ENCODE measurements around the gene CANT1.
"Not testable (repeated sequence)": the region's sequence is repeated elsewhere in the genome, so short reads cannot be mapped to it uniquely, and the experiment has no call there.

CANT1 gene

DNA sequence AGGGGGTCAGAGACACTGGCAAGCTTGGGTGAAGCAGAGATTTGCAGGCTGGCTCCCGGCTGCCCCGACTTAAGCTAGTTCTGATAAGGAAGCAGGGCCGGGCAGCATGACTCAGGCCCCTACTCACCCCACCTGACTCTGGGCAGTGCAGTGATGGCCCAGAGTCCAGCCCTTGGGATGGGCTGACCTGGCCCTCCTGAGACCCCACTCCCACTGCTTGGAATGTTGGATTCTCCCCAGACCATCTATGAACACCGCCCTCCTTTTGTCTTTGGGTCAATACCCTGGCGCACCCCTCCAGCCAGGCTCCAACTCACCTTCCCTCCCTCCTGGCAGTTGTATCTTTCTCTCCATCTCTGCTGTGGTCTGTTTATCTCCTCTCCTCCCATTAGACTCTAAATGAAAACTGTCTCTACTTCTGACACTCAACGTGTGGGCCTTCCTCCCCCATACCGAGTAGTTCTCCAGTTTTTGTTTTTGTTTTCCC, 50.9 kb downstream of the CANT1 start:
- no peak for DNase-seq (ENCODE audit: low read depth)

DNA sequence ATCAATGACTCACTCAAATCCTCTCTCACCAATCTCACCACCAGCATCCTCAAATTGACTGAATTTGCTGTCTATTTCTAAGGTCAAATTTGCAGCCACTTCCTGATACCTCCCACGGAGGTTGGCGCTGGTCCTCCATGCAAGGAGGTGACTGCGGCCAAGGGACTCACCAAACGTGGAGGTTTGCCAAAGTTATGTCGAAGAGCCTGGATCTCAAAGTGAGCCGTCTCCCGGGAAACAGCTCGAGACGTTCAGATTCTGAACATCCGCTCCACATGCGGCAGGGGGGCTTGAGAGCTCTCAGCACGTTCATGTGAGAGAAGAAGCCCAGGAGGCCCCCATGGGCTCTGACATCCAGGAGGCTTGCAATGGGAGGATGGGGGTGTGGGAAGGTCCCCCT, 52.4 kb downstream of the CANT1 start:
- DNase-seq (ENCODE audit: low read depth): no peak

DNA sequence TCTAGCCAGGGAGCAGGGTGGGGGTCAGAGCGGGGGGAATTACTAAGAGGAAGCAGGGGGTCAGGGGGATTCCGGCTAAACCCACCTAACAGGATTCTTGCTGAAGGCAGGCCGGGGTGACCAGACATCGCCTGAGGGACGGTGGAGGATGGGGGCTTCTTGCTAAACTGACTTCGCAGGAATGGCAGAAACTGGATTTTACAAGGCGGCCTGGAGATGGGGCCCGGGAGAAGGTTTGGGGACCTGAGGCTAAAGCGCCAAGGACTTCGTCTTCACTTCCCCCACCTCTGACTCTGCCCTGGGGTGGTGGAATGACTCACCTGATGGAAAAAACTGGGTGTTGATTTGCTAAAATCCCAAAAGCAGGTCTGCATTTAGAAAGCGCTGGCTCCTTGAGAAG, 53.3 kb downstream of the CANT1 start:
- no peak for DNase-seq (ENCODE audit: low read depth)

DNA sequence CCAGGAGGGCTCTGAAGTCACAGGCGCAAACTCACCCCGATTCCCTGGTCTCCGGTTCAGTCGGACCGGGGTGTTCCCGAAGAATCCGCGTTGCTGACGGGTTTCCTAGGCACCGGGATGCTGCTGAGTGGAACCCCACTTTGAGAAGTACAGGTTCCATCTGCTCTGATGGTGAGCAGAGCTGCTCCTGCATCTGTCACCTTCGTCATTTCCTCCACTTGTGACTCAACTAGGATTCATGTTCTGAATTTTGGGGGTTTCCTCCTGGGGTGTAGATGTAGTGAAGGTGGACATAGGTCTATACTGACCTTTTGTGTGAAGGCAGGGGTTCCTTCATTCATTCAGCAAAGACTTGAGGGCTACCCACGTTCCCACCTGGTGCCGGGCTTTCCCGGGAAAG, 54.9 kb downstream of the CANT1 start:
- no peak for DNase-seq (ENCODE audit: low read depth)

DNA sequence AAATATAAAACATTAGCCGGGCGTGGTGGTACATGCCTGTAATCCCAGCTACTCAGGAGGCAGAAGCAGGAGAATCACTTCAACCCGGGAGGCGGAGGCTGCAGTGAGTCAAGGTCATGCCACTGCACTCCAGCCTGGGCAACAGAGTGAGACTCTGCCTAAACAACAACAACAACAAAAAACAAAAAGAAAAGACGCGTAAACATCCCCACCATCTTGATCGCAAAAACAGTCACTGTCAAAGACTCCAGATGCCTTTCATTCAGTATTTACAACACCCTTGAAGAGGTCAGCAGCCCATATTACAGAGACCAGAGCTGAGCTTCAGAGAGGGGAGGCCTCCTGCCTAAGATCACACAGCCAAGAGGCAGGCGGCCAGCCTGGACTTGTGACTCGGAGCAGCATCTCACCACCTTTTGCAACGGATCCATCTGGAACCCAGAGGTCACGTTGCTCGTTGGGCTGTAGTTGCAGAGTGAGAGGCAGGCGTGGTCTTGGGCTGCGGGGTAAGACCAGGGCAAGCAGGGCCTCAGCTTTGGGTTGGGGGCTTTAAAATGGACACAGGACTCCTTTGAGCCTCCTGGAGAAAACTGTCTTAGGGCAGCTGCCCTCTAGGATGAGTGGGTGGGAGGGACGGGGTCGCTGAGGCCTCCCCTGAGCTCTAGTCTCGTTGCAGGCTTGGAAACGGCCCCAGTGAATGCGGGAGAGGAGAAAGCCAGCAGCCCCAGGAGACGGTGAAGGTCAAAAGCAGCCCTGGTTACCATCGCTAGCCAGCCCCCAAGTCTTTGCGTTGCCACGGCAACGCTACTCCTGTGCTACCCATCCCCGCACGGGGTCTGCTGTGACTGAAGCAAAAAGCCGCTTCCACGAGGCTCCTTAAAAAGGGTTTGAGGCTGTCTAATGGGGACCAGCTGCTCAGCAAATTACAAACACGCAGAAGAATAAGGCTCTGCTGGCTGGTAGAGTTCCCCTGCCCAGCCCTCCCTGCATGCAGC, 55.9 kb downstream of the CANT1 start:
- DNase-seq (ENCODE audit: low read depth): no peak

DNA sequence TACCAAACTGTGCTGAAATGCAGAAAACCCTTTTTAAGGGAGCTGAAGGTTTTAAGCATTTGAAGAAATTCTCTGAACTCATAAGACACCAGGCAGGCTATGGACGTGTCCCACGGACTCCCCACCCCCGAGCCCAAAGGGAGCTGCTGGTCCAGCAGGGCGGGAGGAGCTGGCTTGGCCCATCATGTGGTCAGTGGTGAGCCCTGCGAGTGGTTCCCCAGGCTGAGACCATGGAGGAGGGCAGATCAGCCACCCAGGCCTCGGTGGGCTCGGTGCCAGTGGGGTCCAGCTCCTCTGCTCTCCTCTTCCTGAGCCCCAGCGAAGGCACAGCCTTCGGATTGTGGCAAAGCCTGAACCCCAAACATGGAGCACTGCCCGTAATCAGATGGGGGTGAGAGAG, 56.9 kb downstream of the CANT1 start:
- DNase-seq (ENCODE audit: low read depth): no peak

DNA sequence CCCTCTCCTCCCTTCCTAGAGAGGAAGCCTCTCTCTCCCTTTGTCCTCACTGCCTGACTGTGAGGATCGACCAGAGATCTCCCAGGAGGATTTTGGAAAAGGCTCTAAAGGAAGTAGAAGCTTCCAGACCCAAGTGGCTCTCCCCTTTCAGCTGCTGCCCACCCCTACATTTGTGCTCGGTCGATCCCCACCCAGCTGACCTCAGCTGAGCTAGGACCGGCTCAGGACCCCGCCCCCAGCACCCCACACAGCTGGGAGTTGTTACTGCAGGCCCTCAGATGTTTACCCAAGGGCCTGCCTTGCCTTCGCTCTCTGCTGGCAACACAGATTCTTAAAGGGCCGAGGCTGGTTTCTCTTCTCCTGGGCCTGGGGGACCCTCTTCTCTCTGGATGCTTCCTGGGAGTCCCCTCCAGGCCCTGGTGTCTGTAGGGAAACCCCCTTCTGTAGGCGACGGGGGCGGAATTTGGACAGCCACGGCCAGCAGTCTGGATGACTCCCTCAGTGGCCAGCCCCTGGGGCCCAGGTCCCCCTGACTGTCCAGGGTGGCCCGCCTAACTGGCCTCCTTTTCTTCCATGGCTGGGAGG, 57.5 kb downstream of the CANT1 start:
- DNase-seq (ENCODE audit: low read depth): no peak

DNA sequence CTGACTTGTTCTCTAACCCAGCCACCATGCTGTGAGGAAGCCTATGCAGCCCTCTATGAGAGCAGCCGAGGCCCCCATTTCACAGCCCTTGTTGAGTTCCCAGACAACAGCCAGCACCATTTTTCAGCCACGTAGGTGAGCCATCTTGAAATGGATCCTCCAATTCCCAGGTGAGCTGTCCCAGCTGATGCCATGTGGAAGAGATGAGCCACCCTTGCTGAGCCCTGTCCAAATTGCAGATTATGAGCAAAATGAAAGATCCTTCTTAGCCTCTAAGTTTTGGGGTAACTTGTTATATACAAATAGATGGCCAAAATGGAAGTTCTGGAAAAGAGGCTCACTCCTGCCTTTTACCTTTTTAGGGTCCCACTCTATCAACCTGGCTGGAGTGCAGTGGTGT, 58.7 kb downstream of the CANT1 start:
- DNase-seq (ENCODE audit: low read depth): no peak

DNA sequence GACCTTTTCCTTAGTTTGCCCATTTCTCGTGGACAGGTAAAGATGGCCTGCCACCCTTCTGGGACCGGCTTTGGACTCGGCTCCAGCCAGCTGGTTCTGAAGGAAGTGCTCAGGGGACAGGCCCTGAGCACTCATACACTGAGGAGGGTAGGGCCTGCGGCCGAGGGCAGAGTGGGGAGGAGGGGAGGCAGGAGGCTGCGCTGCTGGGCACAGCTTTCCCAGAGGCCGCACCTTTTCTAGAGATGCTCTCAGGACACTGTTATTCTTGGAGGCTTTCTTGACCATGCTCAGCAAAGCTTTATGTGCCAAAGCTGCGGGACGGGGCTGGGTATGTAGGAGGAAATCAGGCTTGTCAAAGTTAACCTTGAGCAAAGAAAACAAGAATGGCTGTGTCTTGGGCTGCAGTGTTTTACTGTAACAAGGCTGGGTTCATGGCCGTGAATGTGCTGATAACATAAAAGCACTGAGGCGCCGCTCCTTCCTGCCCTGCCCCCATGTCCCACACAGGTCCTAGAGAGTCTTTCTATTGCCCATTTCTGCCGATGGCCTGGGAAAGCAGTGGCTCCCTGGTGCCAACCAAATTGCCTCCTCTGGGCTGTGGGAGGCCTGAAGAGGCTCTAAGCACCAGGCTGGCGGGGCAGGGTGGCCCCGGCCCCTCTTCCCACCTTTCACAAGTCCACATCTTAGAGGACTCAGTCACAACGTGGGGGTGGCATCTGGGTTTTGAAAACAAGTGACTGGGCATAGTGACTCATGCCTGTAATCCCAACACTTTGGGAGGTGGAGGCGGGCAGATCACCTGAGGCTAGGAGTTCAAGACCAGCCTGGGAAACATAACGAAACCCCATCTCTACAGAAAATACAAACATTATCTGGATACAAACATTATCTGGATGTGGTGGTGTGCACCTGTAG, 62.1 kb downstream of the CANT1 start:
- DNase-seq (ENCODE audit: low read depth): no peak

DNA sequence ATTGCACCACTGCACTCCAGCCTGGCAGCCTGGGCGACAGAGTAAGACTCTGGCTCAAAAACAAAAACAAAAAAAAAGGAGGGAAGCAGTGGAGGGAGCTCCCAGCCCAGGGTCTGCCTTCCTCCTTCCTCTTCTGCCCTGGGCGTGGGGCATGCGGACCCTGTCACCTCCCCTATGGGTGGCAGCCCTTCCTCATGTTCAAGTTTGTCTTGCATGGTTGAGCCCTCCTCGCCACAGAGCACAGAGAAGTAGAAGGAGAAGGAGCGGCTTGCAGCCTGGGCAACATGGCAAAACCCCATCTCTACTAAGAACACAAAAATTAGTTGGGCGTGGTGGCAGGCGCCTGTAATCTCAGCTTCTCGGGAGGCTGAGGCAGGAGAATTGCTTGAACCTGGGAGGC, 62.9 kb downstream of the CANT1 start:
- DNase-seq (ENCODE audit: low read depth): no peak

DNA sequence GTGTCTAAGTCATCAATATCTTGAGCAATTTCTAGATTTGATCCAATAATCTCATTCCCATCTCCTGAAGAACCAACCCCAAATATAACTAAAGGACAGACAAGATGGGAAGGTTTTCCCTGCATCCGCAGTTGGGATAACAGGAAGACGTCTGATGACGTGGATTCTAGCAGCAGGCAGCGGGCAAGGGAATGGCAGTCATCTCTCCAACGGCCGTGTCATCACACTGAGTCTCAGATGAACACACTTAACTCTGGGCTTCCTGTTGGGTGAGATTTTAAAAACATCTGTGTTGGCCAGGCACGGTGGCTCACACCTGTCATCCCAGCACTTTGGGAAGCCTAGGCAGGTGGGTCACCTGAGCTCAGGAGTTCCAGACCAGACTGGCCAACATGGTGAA, 63.4 kb downstream of the CANT1 start:
- DNase-seq (ENCODE audit: low read depth): no peak

DNA sequence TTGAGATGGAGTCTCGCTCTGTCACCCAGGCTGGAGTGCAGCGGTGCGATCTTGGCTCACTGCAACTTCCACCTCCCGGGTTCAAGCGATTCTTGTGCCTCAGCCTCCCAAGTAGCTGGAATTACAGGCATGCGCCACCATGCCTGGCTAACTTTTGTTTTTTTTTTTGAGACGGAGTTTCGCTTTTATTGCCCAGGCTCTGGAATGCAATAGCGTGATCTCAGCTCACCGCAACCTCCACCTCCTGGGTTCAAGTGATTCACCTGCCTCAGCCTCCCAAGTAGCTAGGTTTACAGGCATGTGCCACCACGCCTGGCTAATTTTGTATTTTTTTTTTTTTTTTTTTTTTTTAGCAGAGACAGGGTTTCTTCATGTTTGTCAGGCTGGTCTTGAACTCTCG, 64.1 kb downstream of the CANT1 start:
- DNase-seq (ENCODE audit: low read depth): not testable (repeated sequence)

DNA sequence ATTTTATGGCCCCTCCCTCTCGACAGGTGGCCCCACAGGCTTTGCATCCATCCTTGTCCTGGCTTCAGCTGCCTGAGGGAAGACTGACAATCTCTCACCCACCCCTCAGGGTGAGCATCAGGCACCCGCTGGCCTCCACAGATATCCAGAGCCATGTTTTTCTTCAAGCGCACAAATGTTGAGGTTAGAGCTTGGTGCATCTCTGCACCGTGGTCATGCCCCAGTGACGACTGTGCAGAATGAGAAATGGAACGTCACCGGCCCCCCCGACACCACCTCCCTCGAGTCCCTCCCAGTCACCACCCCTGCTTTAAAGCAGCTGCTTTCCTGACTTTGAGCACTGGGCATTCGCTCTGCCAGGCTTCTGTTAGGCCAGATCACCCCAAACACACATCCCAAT, 64.6 kb downstream of the CANT1 start:
- DNase-seq (ENCODE audit: low read depth): no peak

DNA sequence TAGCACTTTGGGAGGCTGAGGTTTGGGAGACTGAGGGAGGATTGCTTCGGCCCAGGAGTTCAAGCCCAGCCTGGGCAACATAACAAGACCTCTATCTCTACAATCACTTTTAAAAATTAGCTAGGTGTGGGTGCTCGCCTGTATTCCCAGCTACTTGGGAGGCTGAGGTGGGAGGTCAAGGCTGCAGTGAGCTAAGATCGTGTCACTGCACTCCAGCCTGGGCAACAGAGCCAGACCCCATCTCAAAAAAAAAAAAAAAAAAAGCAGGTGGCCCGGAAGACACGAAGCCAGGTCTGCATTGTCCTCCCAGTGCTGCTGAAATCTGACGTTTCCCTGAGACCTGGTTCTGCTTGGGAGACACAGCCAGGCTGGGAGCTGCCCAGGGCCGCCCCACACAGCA, 65.5 kb downstream of the CANT1 start:
- DNase-seq (ENCODE audit: low read depth): no peak
